HG02884 (cell line): ENCODE measurements around the gene HLA-DPA1.
"Not testable (repeated sequence)": the region's sequence is repeated elsewhere in the genome, so short reads cannot be mapped to it uniquely, and the experiment has no call there.

Source experiments
- ATAC-seq: cut with Tn5 transposase; IDR thresholded peaks from one replicate; pipeline ENCODE4 v1.9.1; 2021; ENCODE audit warnings: mild to moderate bottlenecking, moderate library complexity; ENCODE audit not compliant: unreplicated experiment

The HLA-DPA1 gene

GRCh38 chr6:33073431-33073871 is at the start of gene HLA-DPA1:
TSS of gene HLA-DPA1 (minus strand) at chr6:33073649.
- ATAC-seq: peak; percentile 67

GRCh38 chr6:33123181-33123580 is 49.7 kb upstream of the HLA-DPA1 start:
- no peak for ATAC-seq

DNA sequence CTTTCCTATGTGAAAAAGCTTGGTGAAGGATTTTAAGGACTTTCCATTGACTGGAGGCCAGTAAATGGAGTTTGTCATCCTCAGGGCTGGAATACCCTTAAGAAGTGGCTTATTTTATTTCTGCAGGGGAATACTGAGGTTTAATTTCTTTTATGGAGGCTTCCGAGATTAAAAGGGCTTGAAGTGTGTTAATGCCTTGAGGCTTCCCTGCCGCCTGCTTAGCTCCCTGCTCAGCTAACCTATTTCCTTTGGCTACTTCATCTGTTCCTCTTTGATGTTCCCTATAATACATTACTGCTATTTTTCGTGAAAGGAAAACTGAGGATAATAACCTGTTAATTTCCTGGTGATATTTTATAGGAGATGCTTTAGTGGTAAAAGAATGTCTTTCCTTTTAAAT is 46.6 kb upstream of the HLA-DPA1 start:
- no peak for ATAC-seq

DNA sequence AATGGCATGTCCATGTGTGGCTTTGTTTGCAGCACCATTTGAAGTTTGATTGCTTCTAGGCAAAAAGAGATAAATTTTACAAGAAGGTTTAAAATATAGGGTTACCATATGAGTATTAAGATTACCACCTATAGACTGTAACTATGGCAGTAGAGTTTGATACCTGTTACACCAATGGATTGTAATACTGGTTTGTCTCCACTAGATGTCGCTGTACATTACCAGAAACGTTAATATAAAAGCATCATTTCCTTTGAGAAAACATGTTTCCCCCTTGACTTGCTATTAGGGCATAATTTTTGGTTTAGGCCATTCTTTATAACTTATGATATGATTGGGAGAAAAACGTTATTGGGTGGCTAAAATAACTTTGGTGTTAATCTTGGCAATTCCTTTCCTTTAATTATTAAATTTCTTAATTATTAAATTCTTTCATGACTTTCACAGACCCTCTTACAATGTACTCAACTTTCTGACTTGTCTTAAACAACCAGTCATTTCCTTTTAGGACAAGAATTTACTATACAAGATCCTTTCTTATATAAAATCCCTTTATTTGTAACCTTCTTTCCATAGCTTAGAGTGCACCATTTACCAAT is 45.2 kb upstream of the HLA-DPA1 start:
- ATAC-seq: no peak

GRCh38 chr6:33117811-33118277 is 44.4 kb upstream of the HLA-DPA1 start:
- no peak for ATAC-seq

DNA sequence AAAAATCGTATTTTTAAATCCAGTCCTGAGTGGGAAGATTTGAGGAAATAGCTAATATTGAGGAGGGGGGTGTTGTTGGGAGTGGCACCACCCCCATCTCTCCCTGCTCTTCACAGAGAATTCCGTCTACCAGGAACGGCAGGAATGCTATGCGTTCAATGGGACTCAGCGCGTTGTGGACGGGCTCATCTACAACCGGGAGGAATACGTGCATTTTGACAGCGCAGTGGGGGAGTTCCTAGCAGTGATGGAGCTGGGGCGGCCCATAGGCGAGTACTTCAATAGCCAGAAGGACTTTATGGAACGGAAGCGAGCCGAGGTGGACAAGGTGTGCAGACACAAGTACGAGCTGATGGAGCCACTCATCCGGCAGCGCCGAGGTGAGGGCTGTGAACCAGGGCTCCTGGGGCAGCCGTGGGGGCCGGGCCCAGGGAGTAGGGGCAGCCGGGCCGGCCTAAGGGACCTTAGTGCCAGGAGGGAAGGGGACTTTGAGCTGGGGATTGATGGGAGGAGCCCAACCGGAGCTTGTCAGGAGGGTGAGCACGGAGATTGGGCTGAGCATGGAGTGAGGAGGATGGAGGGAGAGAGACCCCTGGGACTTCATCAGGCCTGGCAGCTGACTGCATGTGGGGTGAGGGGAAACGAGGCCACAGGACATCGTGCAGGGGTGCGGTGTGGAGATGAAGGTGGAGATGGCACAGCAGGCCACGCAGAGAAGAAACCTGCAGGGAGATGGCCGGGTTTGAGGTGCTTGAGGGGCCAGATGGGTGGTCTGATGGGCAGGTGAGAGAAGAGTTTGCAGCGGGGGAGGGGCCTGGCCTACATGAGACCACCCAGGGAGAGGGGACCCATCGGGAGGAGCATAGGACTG is 43.6 kb upstream of the HLA-DPA1 start:
- no peak for ATAC-seq

DNA sequence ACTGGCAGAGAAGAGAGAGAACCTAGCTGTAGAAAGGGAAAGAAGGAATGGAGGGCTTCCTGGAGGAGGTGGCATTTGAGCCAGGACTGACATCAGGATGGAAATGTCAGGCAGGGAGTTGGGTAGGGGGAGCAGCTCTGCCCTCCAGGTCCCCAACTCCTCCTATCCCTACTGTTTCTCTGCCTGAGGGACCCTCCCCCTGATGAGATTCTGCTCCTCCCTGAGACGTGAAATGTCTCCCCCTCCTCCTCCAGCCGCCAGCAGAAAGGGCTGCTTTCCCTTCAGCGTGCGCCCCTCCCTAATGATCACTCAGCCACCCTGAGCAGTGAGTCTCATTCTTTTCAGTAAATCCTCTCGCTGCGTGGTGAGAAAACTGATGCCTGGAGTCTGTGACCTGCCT is 43.0 kb upstream of the HLA-DPA1 start:
- ATAC-seq: no peak

DNA sequence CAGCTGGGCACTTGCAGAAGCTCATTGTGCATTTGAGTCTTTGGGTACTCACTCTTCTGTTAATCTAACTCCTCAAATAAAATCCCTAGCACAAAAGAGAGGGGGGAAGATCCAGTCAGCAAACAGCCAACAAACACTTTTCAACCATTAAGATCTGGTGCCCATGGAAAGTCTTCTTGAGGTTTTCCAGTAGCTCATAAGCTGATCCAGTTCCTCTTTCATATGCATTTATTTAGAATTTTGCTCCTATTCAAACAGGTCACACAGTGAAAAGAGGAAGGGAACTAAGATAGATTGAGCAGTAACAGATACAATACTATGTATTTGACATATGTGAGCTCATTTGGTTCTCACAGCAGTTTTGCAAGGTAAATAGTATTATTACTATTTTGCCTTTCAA is 41.0 kb upstream of the HLA-DPA1 start:
- no peak for ATAC-seq

GRCh38 chr6:33113755-33114154 is 40.3 kb upstream of the HLA-DPA1 start:
- no peak for ATAC-seq

GRCh38 chr6:33112148-33112547 is 38.7 kb upstream of the HLA-DPA1 start:
- ATAC-seq: peak; percentile 76

GRCh38 chr6:33108307-33108706 is 34.9 kb upstream of the HLA-DPA1 start:
- no peak for ATAC-seq

DNA sequence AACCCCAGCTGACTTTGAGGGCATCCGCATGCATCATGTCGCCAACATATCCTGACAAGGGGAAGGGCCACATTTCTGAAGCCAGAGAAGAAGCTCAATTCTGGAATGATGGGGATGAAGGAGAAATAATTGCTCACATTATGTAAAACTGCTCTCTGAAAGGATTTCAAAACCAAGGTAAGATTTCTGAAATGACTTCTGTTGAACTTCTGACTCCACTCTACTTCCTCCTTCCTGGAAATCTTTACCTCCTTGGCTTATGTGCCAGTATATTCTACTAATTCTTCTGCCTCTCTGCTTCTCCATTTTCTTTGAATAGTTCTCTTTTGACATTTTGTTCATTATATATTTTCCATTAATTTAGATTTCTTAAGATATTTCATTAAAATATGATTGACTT is 34.2 kb upstream of the HLA-DPA1 start:
- ATAC-seq: no peak

DNA sequence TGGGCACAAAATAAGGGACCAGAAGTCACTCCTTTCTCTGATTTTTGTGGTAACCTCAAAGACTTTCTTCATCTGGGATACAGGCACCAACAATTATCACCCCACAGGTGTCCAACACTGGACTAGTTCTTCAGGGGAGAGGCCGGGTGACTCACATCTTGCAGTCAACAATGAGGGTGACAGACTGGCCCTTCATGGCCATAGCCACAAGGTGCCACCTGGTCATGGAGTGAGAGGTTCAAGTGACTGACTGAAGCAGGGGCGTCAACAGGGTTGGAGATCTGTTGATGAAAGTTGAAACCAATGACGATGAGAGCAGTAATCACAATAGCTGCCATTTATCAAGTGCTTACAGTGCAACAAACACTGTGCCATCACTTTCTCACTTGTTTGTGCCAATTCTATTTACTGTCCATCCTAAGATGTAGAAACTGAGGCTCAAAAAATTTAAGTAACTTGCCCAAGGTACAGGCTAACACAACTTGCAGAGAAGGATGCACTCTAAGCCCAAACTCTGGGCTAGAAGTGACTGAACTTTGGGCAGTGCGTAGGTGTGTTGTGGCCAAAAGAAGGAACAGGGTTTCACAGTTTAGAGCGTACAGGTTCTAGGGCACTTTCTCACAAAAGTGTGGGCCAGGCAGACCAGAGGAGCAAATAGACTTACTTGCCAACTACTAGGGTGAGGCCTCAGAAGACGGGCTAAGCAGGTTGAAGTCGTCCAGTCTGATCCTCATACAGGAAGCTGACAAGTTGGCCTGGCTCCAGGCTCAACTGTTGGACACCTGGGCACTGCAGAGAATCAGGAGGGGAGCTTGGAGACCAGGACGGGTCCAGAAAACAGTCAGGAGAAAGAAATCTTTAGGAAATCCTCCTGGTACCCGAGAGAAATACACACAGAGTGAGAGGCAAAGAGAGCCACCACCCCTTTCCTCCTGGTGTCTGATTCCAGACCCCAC is 32.7 kb upstream of the HLA-DPA1 start:
- no peak for ATAC-seq

DNA sequence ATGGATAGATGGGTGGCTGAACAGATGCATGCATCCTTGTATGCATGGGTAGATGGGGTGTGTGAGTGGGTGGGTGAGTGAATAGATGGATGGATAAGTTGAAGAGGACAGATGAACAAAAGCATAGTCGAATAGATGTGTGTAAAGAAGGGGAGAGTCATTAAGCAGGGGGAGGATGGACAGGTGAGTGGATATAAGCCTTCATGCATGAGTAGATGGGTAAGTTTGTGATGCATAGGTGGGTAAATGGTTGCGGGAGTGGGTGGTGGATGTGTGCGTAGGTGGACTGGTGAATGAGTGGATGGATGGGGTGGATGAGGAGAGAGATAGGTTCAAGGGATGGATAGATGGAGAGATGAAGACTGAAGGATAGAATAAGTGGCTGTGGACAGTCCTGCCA is 31.9 kb upstream of the HLA-DPA1 start:
- no peak for ATAC-seq

DNA sequence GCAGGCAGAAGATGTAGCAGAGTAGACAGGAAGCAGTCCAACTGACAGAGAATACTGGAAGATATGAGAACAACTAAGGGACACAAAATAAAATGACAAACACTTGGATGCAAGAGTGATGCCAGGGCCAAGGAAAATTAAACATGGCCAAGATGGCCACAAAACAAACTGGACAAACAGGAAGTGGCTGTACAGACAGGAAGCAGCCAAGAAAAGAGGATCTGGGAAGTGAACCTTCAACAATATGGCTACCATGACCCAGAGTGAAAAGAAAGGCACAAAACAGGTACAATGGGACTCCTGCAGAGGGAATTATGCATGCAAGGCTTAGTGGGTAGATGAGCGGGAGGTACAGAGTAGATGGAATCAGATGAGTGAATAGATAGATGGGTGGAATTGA is 31.4 kb upstream of the HLA-DPA1 start:
- ATAC-seq: no peak

DNA sequence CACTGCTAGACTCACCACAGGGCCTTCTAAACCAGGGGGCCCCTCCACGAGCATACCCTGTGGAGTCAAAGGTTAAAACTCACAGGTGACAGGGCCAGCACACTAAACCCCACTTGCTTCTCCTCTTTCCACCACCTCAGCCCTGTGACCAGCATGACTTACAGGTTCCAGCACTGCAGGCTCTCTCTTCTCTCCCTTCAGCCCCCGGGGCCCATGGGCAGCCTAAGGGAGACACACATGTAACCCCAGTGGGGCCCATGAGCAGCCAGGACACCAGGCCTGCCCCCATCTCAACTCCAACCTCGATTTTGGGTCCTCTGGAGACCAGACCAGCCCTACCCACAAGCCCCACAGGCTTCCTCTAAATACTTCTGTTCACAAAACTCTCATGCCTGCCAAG is 30.3 kb upstream of the HLA-DPA1 start:
- no peak for ATAC-seq

- not testable (repeated sequence) for ATAC-seq
Observed at GRCh38 chr6:33101121-33101737, 27.8 kb upstream of the HLA-DPA1 start.

GRCh38 chr6:33095681-33096080 is 22.2 kb upstream of the HLA-DPA1 start:
- no peak for ATAC-seq

GRCh38 chr6:33093855-33094254 is 20.4 kb upstream of the HLA-DPA1 start:
- no peak for ATAC-seq

DNA sequence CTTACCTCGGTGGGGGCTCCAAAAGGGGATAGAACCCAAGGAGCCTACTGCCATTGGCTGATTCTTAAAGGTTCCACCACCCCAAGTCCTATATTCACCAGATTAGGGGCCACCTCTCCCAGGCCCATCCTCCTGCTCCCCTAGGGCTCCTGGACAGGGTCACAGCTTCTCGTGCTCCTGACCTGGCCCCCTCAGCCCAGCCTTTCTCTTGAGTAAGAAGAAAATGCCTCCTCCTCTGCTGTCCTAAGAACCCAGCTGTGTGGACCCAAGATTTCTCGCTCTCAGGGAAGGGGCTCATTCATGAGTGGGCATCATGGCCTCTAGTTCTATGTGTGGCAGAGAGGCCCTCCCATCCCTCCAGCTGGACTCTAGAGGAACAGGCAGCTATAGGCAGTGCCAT is 18.9 kb upstream of the HLA-DPA1 start:
- ATAC-seq: no peak

DNA sequence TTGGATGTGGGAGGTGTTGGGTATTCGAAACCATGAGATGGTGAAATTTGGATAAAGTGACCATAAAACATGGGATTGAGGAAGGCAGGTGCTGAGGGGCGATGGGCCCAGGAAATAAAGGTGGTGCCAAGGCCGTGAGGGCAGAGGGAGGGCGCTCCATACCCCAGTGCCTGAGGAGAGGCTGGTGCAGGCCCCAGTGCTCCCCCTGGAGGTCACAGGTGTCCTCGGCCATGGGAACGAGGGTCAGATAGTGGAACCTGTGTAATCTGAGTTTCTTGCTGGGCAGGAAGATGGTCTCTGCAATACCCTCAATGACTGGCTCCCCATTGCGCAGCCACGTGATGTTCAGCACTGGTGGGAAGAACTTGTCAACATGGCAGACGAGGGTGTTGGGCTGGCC is 18.5 kb upstream of the HLA-DPA1 start:
- no peak for ATAC-seq
